ENCODE data around the gene PBRM1.

DNA sequence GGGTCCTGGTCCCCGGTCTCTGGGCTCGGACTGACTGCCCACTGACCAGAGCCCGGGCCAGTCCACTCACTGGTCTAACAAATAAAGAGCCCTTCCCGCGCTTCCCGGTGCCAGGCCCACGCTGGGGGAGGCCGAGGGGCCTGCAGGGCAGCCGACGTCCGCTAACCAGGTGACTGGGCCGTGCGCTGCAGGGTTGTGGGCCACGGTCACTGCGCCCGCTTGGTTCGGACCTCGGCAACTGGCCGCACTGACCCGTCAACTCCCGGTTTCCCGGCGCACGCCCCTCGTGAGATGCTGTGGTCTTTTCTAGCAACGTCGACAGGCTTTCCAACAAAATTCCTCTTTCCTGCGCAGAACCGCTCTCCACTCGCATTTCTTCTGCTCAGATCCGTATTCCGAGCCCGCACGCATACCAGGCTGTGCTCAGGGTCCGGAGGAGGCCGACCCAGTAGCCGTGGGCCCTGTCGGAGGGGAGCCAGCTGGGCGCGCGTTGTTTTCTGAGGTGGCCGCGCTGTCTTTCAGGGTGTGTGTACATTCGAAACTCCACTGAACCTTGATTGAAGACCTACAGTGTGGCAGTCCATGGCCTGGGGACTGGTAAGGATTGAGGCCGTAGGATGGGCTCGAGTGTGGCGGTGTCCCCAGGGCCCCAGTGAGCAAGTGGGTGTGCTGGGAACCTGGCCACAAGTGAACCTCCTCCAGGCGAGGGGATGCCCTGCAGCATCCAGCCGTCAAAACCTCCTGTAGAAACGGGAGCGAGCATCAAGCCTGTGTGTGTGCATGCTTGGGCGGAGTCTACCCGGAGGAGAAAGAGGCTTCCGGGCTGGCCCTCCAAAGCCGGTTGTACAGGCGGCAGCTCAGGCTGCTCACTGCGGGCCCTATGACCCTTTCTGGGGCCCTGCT is 151.2 kb downstream of the PBRM1 start:
- TF ChIP-seq, protein P1, sequence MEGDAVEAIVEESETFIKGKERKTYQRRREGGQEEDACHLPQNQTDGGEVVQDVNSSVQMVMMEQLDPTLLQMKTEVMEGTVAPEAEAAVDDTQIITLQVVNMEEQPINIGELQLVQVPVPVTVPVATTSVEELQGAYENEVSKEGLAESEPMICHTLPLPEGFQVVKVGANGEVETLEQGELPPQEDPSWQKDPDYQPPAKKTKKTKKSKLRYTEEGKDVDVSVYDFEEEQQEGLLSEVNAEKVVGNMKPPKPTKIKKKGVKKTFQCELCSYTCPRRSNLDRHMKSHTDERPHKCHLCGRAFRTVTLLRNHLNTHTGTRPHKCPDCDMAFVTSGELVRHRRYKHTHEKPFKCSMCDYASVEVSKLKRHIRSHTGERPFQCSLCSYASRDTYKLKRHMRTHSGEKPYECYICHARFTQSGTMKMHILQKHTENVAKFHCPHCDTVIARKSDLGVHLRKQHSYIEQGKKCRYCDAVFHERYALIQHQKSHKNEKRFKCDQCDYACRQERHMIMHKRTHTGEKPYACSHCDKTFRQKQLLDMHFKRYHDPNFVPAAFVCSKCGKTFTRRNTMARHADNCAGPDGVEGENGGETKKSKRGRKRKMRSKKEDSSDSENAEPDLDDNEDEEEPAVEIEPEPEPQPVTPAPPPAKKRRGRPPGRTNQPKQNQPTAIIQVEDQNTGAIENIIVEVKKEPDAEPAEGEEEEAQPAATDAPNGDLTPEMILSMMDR (IDR thresholded peaks at IDR 0.05; ENCODE audit: control extremely low read depth in 1 of 3, insufficient read depth in 1 of 3, low read depth in 1 of 3, low read length in 3 of 3): no peak
- TF ChIP-seq SIRT6 (IDR thresholded peaks at IDR 0.05; ENCODE audit: low read length) (no peak), SIX5 (IDR thresholded peaks at IDR 0.05; ENCODE audit: low read depth, low read length) (no peak)

Measured in H1 (cell line).